ENCODE data around the gene SET. TPM values are rescaled to one million over a fixed set of nuclear protein-coding genes. Genes with fewer than 3 reads are reported as not detected.

SET gene
- total and polyA plus RNA-seq, 2 of the 8 experiments (the other 6 are each of a cell fraction or from before 2014, with no cell fraction given), result 466 to 1,345 TPM

- Histone ChIP-seq H3K79me1 (ENCODE audit: low read depth, low read length) (no peaks in the 10 kb centered on the region), H3K9me3 (ENCODE audit: insufficient read depth in 2 of 2, low read depth in 1 of 2, low read length in 1 of 2) (no peaks in the 10 kb centered on the region), H3K79me2 (ENCODE audit: control insufficient read depth in 1 of 2, insufficient read depth in 2 of 2, low read length in 2 of 2) (no peaks in the 10 kb centered on the region), H3K4ac (replicated peaks; ENCODE audit: insufficient read length, low read depth, low read length) (no peak overlapping the region), H4K91ac (replicated peaks; ENCODE audit: insufficient read length, low read length) (no peak overlapping the region), H2BK5ac (ENCODE audit: low read depth, low read length) (peak overlapping the region; percentile 35; the same call in 1 of the 2 replicates), H2BK20ac (ENCODE audit: low read length) (no peak overlapping the region), H3K18ac (ENCODE audit: extremely low read depth, low read length) (no peak overlapping the region), H3K56ac (replicated peaks; ENCODE audit: insufficient read length, low read depth, low read length) (no peak overlapping the region), H4K5ac (ENCODE audit: insufficient read length, low read depth, low read length) (no peak overlapping the region), H2BK12ac (ENCODE audit: low read depth, low read length) (no peak overlapping the region), H3K4me3 (ENCODE audit: extremely low read depth in 1 of 4, insufficient read depth in 2 of 4, low read depth in 3 of 4, low read length in 4 of 4) (no peak overlapping the region), H3K23me2 (ENCODE audit: low read depth, low read length) (peaks cover 7% of the 10 kb centered on the region; the same call in 1 of the 2 replicates), H3K27ac (ENCODE audit: low read depth, low read length) (no peak overlapping the region), H3K4me1 (replicated peaks in 1 of 4; ENCODE audit: control insufficient read depth in 3 of 4, insufficient read depth in 4 of 4, low read length in 3 of 4) (peaks cover 0 to 4% (median 2%) of the 10 kb centered on the region in 4 experiments; a peak in 3 of 7 replicates), H4K8ac (ENCODE audit: extremely low read depth, insufficient read depth, low read length) (no peak overlapping the region), H4K20me1 (replicated peaks in 1 of 2; ENCODE audit: control insufficient read depth in 1 of 2, insufficient read depth in 2 of 2, low read length in 2 of 2) (peaks cover 0 to 2% of the 10 kb centered on the region in 2 experiments), H2BK15ac (ENCODE audit: low read length) (no peak overlapping the region), H3K36me3 (ENCODE audit: control insufficient read depth in 2 of 4, insufficient read depth in 4 of 4, low read length in 3 of 4) (peaks cover 0 to 5% (median 0%) of the 10 kb centered on the region in 4 experiments; a peak in 2 of 8 replicates), H3K4me2 (ENCODE audit: insufficient read depth in 1 of 2, low read depth in 2 of 2, low read length in 2 of 2) (no peak overlapping the region), H3K14ac (ENCODE audit: insufficient read length) (no peak overlapping the region), H2AFZ (ENCODE audit: low read length) (no peak overlapping the region), H3K23ac (ENCODE audit: insufficient read length) (no peak overlapping the region), H2BK120ac (replicated peaks; ENCODE audit: low read depth, low read length) (no peak overlapping the region), H3K27me3 (replicated peaks in 1 of 4; ENCODE audit: control insufficient read depth in 3 of 4, extremely low read depth in 1 of 4, insufficient read depth in 3 of 4, low read length in 3 of 4) (no peaks in the 10 kb centered on the region), H3K9ac (replicated peaks in 1 of 4; ENCODE audit: extremely low read depth in 1 of 4, low read depth in 3 of 4, low read length in 3 of 4) (no peak overlapping the region), H2AK5ac (ENCODE audit: low read depth, low read length) (no peak overlapping the region)
- ChIA-PET POLR2A (ENCODE audit: partially characterized antibody) (interaction anchor here (0.9 to 46.1 kb wide), 3 partner anchors 13 to 111 kb away, joined by 3 to 1197 read pairs (median 133); partner anchors contain the start of genes DYNC2I2, ENDOG, SET and ZDHHC12), CTCF (ENCODE audit: partially characterized antibody) (interaction anchor here (1.4 kb wide), 2 partner anchors 13 to 71 kb away, joined by 3 to 5 read pairs; no protein-coding TSS in a partner anchor)
- FAIRE-seq (no peak), DNase-seq (ENCODE audit: low read depth in 1 of 2, low spot score in 2 of 2) (no peak)
- 94% methylated on average over 21 of the region's 23 CpGs; no CpG with 5 or more reads in 1 of the 2 experiments for WGBS, 2 experiments (ENCODE audit: extremely low coverage in 1 of 2, insufficient coverage in 1 of 2, insufficient read length in 1 of 2, insufficient replicate concordance in 2 of 2, low coverage in 1 of 2, low lambda C conversion rate in 2 of 2, missing lambda C conversion rate in 1 of 2)
- TF ChIP-seq CEBPB (IDR thresholded peaks at IDR 0.05; ENCODE audit: low read depth, low read length) (no peak), HDAC2 (IDR thresholded peaks at IDR 0.05; ENCODE audit: borderline replicate concordance in 1 of 2, low read depth in 2 of 2, low read length in 2 of 2) (no peak), CBX5 (IDR thresholded peaks at IDR 0.05; ENCODE audit: low read depth, low read length) (no peak), CBX8 (IDR thresholded peaks at IDR 0.05; ENCODE audit: borderline replicate concordance, low read depth, low read length) (no peak), RBBP5 (IDR thresholded peaks at IDR 0.05; ENCODE audit: borderline replicate concordance, low read depth, low read length) (no peak), TBP (IDR thresholded peaks at IDR 0.05; ENCODE audit: low read depth, low read length) (no peak), BCL11A (IDR thresholded peaks at IDR 0.05; ENCODE audit: low read depth in 2 of 2, low read length in 2 of 2) (no peak), SRF (IDR thresholded peaks at IDR 0.05; ENCODE audit: low read depth, low read length) (no peak), CTCF (IDR thresholded peaks at IDR 0.05; ENCODE audit: control extremely low read depth in 1 of 3, insufficient read depth in 1 of 3, low read depth in 1 of 3, low read length in 3 of 3) (no peak), CREB1 (IDR thresholded peaks at IDR 0.05) (no peak)
Measured at GRCh38 chr9:128706671-128707381, 17.8 kb downstream of the SET start.

Measured in H1 (cell line).